ENCODE measurements around the gene SYMPK. TPM values are rescaled to one million over a fixed set of nuclear protein-coding genes. Genes with fewer than 3 reads are reported as not detected.
A peak's percentile ranks its signal among the peaks of the same experiment; 100 is the strongest.

SYMPK gene
- total RNA-seq, 1 donor from 2014 or later: 73.1 TPM

GRCh38 chr19:45889210-45889885 lies 26.4 kb upstream of the SYMPK start:
- peaks cover 22% of the 10 kb centered on the region for H3K4me1 ChIP-seq
- peaks cover 7% of the 10 kb centered on the region for H3K36me3 ChIP-seq
- intact Hi-C loops (cut with DNase I): no loop called here
- H3K27ac ChIP-seq: no peak overlapping the region
- no peaks in the 10 kb centered on the region for H3K9me3 ChIP-seq
- H3K27me3 ChIP-seq (ENCODE audit: low read depth): no peaks in the 10 kb centered on the region
- no peak for TF ChIP-seq CTCF (IDR thresholded peaks at IDR 0.05)
- DNase-seq (no peak), ATAC-seq (no peak)
- H3K4me3 ChIP-seq: no peak overlapping the region

- Histone ChIP-seq H3K4me3 (peak overlapping the region; percentile 92), H3K9me3 (no peaks in the 10 kb centered on the region), H3K27me3 (ENCODE audit: low read depth) (no peaks in the 10 kb centered on the region), H3K36me3 (peaks cover 10% of the 10 kb centered on the region), H3K27ac (peak overlapping the region; percentile 90), H3K4me1 (peaks cover 43% of the 10 kb centered on the region)
- TF ChIP-seq CTCF (IDR thresholded peaks at IDR 0.05): no peak
- DNase-seq: no peak
- intact Hi-C loops (cut with DNase I): no loop called here
- no peak for ATAC-seq
Measured at GRCh38 chr19:45887200-45887710, 24.3 kb upstream of the SYMPK start.

GRCh38 chr19:45886427-45887199 lies 23.7 kb upstream of the SYMPK start:
- Histone ChIP-seq H3K4me3 (peak overlapping the region; percentile 92), H3K4me1 (peaks cover 47% of the 10 kb centered on the region), H3K27ac (peak overlapping the region; percentile 90), H3K9me3 (no peaks in the 10 kb centered on the region), H3K36me3 (peaks cover 10% of the 10 kb centered on the region), H3K27me3 (ENCODE audit: low read depth) (no peaks in the 10 kb centered on the region)
- TF ChIP-seq CTCF (IDR thresholded peaks at IDR 0.05): no peak
- ATAC-seq (peak; percentile 90 to 92), DNase-seq (peak; percentile 91)
- intact Hi-C loops (cut with DNase I): no loop called here

GRCh38 chr19:45885556-45886426 lies 22.8 kb upstream of the SYMPK start, which contains the start of gene IRF2BP1:
Gene IRF2BP1 (minus strand): TSS chr19:45886141. CDS start chr19:45885774, 367 bp downstream.
- peaks cover 10% of the 10 kb centered on the region for H3K36me3 ChIP-seq
- H3K4me1 ChIP-seq: peaks cover 47% of the 10 kb centered on the region
- peak within 1 kb of the TSS; percentile 92 for H3K4me3 ChIP-seq
- DNase-seq (peak; percentile 97), ATAC-seq (peak; percentile 85 to 89)
- no peaks in the 10 kb centered on the region for H3K9me3 ChIP-seq
- TF ChIP-seq CTCF (IDR thresholded peaks at IDR 0.05): no peak
- intact Hi-C loops (cut with DNase I): no loop called here
- H3K27me3 ChIP-seq (ENCODE audit: low read depth): no peaks in the 10 kb centered on the region
- H3K27ac ChIP-seq: peak within 1 kb of the TSS; percentile 90

Data from lower lobe of right lung (tissue), 2 donors.